ENCODE measurements around the gene PON3. TPM values are rescaled to one million over a fixed set of nuclear protein-coding genes. Genes with fewer than 3 reads are reported as not detected.

The PON3 gene
- total and polyA plus RNA-seq, 2 experiments from 2014 or later, result not detected

GRCh38 chr7:95340491-95340890, 55.7 kb downstream of the PON3 start:
- Histone ChIP-seq H3K4me1 (ENCODE audit: low read depth) (no peaks in the 10 kb centered on the region), H3K36me3 (no peaks in the 10 kb centered on the region), H3K4me3 (no peak overlapping the region), H3K27me3 (no peaks in the 10 kb centered on the region), H3K27ac (no peak overlapping the region), H3K9me3 (ENCODE audit: low read depth) (no peaks in the 10 kb centered on the region)
- TF ChIP-seq CTCF (IDR thresholded peaks at IDR 0.05; ENCODE audit: low read depth, low read length), result no peak
- no peak for DNase-seq (ENCODE audit: low read depth in 1 of 2, low spot score in 1 of 2)

GRCh38 chr7:95338832-95339231, 57.3 kb downstream of the PON3 start:
- TF ChIP-seq CTCF (IDR thresholded peaks at IDR 0.05; ENCODE audit: low read depth, low read length), result no peak
- Histone ChIP-seq H3K4me3 (no peak overlapping the region), H3K27me3 (no peaks in the 10 kb centered on the region), H3K4me1 (ENCODE audit: low read depth) (no peaks in the 10 kb centered on the region), H3K9me3 (ENCODE audit: low read depth) (no peaks in the 10 kb centered on the region), H3K36me3 (no peaks in the 10 kb centered on the region), H3K27ac (no peak overlapping the region)
- DNase-seq (ENCODE audit: low read depth in 1 of 2, low spot score in 1 of 2), result no peak

DNA sequence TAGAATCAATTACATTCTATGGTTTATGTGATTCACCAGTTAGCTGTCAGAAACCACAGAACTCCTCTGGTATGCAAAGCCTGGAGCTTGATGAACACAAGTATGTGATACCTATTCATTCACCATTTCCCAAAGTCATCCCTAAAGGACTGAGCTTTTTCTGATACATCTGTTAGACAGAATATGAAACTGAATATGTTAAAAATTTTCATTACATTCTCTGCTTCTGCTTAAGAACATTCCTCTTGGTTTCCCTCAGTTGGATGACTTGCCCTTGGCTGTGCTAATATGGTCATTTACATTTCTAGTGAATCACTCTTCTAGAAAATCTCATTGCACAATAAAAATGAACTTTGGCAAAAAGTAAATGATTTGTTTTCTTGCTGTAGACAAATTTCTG, 61.1 kb downstream of the PON3 start:
- no peak for TF ChIP-seq CTCF (IDR thresholded peaks at IDR 0.05; ENCODE audit: low read depth, low read length)
- DNase-seq (ENCODE audit: low read depth in 1 of 2, low spot score in 1 of 2), result peak in 1 of 2 donors; percentile 69
- H3K27ac ChIP-seq, result no peak overlapping the region
- H3K9me3 ChIP-seq (ENCODE audit: low read depth), result no peaks in the 10 kb centered on the region
- no peak overlapping the region for H3K4me3 ChIP-seq
- no peaks in the 10 kb centered on the region for H3K4me1 ChIP-seq (ENCODE audit: low read depth)
- H3K36me3 ChIP-seq, result no peaks in the 10 kb centered on the region
- no peaks in the 10 kb centered on the region for H3K27me3 ChIP-seq

- Histone ChIP-seq H3K36me3 (no peaks in the 10 kb centered on the region), H3K9me3 (ENCODE audit: low read depth) (no peaks in the 10 kb centered on the region), H3K4me1 (ENCODE audit: low read depth) (no peaks in the 10 kb centered on the region), H3K4me3 (no peak overlapping the region), H3K27ac (no peak overlapping the region), H3K27me3 (no peaks in the 10 kb centered on the region)
- TF ChIP-seq CTCF (IDR thresholded peaks at IDR 0.05; ENCODE audit: low read depth, low read length), result no peak
- no peak for DNase-seq (ENCODE audit: low read depth in 1 of 2, low spot score in 1 of 2)
These were observed 61.7 kb downstream of the PON3 start for GRCh38 chr7:95334447-95334846.

DNA sequence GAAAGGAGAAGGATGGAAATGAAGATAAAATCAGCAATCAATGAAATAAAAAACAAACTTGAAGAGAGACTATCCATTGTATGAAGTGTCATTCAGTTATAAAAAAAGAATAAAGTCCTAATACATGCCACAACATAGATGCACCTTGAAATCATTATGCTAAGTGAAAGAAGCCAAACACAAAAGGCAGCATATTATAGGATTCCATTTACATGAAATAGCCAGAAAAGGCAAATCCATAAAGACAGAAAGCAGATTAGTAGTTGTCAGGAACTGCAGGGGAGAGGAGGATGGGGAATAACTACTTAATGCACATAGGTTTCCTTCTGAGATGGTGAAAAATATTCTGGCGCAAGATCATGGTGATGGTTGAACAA, 65.2 kb downstream of the PON3 start:
- Histone ChIP-seq H3K4me3 (no peak overlapping the region), H3K4me1 (ENCODE audit: low read depth) (no peaks in the 10 kb centered on the region), H3K36me3 (no peaks in the 10 kb centered on the region), H3K9me3 (ENCODE audit: low read depth) (no peaks in the 10 kb centered on the region), H3K27ac (no peak overlapping the region), H3K27me3 (no peaks in the 10 kb centered on the region)
- DNase-seq (ENCODE audit: low read depth in 1 of 2, low spot score in 1 of 2), result no peak
- TF ChIP-seq CTCF (IDR thresholded peaks at IDR 0.05; ENCODE audit: low read depth, low read length), result no peak

Measured in cardiac muscle cell (in vitro differentiated cells and primary cell).